Measurements from ENCODE around the gene SAMD4A.
"Not testable (repeated sequence)": the region's sequence is repeated elsewhere in the genome, so short reads cannot be mapped to it uniquely, and the experiment has no call there.

SAMD4A gene

DNA sequence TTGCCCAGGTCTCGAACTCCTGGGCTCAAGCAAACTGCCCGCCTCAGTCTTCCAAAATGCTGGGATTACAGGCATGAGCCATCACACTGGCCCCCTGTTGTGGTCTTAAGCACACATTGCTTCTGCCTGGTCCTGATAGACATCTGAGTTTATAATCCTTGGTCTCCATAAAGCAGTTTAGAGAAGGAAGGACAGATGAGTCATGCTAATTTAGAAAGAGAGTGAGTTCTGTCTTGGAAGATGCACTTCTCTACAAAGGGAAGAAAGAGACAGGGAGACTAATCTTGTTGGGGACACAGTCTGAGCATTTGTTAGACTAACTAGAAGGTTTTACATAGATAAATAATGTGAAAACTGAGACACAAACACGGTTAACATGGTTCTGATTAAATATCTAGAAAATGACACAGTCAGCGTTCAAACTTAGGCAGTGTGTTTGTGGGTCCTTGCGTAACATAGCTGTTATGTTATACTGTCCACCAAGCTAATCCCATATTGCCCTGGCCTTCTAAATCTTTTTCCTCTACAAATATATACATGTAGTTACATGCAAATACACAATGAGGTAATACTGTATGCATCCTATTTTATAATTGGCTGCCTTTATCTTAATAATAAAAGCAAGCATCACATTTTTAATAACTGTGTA is 31.0 kb downstream of the SAMD4A start:
- no peak for DNase-seq

DNA sequence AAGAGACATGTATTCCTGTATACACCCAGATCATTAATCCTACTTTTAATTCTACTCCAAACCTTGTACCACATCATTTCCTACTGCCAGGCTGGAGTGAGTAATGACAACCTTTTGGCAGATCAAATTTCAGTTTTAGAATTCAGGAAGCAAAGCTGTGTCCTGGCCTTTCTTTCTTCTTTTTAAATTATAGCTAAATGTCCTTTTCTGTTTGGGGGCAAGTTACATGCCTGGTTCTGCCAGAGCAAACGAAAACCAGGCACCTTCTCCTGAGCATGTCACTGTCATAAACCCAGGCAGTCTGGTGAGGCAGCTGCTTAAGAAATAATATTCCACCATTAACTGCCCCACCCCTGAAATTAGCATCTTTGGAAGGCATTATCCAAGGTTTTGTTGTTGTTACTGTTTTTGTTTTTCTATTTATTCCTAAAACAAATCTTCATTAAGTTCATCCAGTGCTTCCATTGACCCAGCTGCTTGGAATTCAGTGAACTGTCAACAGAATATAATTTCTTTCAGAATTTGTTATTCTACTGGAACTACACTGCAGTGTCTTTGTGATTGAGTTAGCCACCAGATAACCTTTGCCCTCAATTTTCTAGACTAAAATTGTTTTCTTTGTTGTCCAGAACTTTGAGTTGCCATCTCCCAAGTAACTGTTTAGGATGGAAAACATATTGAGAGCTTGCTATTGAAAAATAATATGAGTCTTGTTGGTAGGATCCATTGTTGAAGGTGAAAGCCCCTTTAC is 33.2 kb downstream of the SAMD4A start:
- DNase-seq = no peak

DNA sequence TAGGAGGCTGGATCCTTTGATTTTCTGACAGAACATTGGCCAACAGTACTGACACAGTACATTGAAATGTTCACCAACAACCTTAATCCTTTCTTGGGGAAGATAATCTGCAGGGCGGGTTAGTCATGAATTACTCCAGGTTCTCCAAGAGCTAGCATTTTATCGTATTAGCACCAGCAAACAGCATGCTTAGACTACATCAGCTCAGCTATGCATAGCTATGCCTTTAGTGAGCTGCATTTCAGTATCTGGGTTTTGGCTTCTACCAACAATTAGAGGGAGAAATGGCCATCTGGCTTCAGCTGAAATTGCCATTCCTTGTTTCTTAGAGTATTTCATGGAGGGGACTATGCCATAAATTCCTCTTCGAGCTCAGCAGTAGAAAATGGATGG is 33.8 kb downstream of the SAMD4A start:
- DNase-seq = peak; percentile 77

DNA sequence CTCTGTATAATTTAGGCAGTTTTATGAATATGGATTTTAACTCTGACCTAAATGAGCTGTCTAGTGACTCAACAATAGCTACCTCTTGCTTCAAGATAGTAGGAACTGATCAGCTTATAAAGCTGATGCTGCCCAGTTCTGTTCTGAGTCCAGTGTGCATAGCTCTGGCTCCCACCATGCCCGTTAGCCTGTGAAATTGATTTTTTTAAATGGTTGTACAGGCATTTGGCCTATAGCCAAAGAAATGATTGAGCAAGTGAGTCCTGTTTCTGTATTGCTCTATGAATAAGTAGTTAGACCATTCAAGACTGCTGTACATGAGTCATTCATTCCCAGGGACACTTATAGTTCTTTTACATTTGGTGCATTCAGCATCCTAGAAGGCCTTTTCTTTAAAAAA is 36.4 kb downstream of the SAMD4A start:
- DNase-seq = no peak

DNA sequence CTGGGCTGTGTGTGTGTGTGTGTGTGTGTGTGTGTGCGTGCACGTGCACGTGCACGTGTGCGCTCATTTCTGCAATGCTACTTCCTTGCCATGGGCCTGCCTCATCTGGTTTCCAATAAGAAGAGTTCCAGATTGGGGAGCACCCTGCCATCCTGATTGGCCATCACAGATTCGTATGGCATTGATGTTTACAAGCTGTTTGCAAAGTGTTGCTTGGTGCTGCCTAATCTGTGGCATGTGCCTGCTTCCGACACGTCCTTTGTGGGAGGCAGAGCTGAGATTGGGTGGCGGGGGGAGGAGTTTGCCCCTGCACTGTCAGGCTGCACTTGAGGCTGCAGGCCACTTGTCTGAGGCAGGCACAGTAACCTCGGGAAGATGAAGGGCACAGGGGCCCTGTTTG is 39.2 kb downstream of the SAMD4A start:
- no peak for DNase-seq

DNA sequence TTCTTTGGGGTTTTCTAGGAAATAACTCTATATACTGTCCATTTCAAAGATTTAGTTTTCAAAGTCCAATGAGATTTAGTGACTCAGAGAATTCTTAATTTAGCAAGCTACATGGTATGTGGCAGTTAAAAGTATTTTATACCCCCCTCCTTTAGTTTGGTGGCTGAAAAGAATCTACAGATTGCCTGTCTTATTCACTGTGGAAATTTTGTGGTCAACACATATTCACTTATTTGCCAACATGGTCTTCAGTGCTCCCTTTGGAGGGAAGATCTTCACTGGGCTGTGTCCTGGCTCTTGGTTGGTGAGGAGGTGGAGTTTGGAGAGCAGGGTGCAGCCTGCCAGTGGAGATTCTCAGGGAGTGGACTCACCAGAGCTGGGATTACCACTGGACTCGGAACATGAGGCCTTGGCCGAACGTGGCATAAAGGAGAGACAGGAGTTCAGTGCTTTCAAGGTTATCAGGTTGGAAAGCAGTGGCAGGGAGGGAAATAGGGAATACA is 39.8 kb downstream of the SAMD4A start:
- no peak for DNase-seq

DNA sequence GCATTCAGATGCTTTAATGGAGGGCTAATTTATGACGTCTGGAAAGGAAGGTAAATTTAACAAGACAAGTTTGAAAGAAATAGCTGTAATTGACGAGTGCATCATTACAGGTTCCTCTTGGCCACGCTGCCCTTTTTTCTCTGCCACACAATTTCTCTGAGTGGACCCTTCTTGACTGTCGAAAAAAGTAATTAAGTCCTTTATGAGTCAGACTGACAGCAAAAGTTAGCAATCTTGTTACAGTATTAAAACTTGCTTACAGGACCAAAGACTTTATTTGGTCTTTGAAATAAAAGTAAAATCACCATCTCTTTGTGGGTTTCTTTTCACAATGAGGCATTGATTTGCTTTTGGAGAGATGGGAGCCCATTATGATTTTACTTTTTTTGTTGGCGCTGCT is 42.6 kb downstream of the SAMD4A start:
- DNase-seq = no peak

DNA sequence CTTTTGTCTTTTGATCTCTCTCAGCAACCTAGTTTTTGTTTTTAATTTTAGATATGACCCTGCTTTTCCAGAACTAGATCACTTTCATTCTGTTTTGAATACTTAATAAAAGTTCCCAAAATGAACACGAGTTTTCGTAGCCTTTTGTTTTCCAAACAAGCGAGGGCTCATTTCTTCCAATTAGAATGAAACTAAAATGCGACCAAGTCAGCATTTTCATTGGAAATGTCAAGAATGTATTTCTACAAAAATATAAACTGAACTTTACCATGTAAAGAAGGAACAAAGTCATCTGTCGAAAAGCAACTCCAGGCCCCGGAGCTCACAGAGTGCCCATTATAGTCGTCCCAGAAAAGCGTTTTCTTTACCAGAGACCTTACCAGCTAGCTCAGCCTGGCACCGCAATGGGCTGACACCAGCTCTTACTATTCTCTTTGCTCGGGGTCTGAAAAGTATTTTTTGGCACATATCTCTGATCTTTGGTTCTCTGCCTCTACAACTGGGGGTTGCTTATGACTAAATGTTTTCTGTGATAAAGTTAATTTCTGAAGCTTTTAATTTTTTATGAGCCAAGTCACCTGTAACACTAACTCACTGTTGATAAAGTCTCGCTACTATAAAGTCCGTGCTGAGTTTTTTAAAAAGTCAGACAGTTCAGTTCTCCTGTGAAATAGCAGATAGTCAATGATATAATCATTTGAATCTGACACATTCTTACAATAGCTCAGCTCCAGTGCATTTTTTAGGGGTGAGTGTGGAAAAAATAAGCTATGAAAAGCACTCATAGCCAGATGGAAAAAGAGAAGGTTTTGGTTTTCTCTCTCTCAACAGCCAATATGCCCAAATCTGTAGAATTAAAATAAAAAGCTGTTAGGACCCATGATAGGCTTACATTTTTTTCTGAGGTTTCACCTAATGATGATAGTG is 43.4 kb downstream of the SAMD4A start:
- DNase-seq = no peak

DNA sequence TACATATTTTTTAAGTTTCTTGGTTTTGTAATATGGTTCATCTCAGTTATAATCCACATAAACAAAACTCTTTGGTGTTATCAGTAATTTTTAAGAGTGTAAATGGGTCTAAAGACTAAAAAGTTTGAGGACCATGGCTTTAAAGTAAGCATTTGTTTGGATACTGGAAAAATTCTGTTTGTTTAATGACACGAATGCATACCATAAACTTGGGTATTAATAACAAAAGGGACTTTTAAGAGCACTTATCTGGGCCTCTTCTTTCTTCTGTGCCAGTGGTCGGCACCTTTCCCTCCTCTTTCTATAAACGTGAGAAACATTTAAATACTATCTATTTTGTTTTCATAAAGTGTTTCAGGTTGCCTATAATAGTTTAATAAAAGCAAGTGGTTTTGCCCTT is 47.4 kb downstream of the SAMD4A start:
- no peak for DNase-seq

DNA sequence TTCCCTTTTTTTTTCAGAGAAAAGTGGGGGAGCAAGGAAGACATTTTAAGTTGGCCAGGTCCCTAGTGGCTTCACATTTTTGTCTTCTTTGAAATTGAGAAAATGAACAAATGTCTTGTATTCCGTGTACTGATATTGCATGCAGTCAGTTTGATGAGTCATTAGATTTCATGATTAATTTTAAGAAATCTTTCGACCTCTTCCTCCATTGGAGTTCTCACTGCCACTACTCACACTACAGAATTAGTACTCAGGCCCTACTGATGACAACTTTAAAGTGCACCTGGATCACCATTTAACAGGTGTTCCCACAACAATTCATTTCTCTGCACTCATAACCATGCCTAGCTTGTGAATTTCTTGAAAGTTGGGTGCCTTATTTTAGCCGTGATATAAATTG is 50.5 kb downstream of the SAMD4A start:
- DNase-seq = no peak

DNA sequence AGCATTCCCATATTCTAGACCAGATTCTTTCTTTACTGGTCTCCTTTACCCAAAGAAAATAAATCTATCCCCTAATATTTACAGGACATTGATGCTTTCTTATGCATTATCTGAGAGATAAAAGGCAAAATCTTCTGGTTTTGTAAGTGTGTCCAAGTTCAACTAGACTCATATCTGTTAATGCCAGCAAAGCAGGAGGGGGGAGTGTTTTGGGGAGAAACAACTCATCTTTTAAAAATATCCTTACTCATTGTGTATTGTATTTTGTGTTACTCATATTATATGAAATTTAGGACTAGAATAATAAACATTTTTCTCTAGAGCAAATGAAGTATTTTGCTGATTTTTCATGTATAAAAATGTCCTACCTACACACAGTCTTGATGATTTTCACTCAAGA is 54.8 kb downstream of the SAMD4A start:
- no peak for DNase-seq

DNA sequence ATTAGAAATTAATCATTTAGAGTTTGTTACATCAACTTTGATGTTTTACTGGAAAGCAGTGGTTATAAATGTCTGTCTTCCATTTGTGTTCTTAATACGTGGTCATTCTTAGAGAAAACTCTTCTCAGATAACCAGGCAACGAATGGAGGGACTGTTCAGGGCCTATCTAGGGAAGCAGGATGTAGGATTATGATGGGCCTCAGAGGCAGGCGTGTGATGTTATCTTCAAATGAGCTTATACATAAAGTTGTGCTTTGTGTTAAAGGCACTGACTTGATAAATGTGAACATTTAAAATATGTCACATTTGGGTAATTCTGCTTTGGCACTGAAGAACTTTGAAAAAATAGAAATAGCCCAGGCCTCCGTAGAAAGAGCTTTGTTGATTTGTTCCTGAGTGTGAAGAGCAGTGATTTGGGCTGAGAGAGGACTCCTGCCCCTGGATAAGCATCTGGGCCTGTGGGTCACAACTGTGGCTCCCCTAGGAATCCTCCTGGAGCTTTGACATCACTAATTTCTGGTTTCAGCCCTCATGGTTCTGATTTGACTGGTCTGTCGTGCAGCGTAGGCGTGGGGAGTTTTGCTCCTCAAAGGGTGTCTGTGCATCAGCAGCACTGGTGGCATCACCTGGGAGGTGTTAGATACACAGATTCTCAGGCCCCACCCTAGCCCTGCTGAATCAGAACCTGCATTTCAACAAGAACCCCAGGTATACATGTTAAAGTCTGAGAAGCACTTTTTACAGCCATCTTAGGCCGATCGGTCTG is 55.4 kb downstream of the SAMD4A start:
- DNase-seq = no peak

DNA sequence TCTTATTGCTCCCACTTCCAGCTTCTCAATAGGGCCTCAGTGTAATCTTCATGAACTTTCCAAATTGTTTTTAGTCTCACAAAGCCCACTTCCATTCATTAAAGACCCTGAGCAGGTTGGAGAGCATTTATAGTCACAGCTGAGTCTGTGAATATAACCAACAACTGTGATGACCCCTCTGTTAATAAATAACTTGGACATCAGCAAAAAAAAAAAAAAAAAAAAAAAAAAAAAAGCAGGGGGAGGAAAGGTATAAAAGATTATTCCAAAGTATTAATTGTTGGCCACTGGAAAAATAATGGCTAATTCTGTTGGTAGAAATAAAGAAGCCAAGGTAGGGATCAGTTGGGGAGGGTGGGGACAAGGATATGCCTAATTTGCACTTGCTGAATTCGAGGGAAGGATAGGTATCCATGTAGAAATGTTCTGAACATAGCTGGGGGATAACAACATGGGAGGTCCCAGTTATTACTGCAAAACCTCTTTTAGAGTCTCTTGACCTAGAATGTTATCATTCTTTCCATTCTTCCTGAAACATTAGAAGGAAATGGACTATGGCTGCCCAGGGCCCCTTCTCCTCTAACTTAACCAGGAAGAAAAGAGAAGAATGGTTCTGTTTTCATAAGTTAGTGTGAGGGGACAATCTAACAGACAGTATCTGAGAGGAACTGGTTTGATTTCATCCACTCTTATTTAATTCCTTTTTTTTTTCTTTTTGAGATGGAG is 56.5 kb downstream of the SAMD4A start:
- DNase-seq = no peak

DNA sequence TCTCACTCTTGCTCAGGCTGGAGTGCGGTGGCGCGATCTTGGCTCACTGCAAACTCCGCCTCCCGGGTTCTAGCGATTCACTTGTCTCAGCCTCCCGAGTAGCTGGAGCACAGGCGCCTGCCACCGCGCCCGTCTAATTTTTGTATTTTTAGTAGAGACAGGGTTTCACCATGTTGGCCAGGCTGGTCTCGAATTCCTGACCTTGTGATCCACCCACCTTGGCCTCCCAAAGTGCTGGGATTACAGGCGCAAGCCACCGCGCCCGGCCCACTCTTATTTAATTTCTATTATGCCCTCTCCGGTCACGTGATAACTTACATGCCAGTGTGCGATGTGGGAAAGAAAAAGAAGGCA is 57.1 kb downstream of the SAMD4A start:
- not testable (repeated sequence) for DNase-seq

DNA sequence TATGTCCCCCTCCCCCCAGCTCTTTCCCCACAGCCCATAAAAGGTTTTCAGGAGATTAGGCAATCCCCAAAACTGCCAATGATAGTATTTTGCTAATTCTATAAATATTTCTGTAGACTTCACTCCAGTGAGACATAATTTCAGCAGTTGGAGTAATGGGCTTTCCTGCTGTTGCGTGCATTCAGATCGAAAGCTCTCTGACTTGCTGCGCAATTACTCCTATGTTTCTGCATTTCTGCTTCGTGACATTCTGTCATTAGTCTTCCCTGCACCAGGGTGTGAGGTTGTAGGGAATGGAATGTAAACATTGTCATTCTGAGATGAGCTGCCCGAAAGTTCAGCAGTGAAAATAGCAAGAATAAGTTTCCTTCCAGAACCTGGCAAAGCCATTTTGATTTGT is 58.2 kb downstream of the SAMD4A start:
- no peak for DNase-seq

DNA sequence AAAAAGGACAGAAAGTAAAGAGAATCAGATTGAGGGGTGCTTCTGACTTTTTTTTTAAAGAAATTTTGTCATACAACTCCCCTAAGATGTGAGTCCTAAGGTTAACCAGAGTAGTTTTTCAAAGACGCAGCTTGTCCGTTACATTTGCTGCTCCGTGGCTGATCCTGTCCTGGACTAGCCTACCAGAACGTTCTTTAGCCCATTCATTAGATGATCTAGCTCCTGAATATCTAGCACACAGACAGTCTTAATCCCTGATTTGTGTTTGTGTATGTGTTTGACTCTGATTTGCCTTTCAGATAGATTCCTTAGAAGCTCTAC is 60.3 kb downstream of the SAMD4A start:
- DNase-seq = no peak

DNA sequence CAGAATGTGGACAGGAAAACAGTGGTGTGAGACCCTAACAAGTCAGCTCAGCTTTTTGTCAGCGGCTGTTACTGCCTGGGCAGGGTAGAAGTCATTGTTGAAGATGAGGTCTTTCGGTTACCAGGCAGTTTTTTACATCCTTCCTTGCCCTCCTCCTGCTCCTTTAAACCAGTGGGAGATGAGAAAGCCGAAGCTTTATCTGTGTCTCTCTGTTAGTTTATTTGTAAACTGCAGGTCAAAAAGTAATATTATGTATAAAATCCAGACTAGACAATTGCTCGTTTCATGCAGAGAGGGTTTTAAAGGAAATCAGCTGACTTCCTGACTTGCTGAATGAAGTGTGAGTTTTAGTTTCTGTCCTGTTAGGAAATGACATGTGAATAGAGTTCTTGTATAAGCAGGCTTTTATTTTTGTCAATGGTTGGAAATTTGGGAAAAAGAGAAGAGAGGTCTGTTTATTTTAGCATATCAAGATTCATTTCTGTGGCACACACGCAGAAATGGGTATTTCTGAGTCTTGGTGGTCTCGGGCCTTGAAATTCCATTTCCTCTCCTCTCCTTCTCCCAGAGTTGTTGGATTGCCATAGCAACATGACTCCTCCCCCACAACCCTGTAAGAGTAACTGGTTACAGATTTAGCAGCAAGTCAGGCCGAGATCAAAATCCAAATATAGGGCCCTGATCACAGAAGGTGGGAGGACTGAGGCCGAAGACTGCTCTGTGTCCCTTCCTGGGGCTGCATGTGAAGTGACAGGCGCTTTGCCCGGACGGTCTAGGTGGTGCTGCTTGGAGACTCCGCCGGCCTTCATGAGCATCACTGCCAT is 60.8 kb downstream of the SAMD4A start:
- peak; percentile 39 for DNase-seq

DNA sequence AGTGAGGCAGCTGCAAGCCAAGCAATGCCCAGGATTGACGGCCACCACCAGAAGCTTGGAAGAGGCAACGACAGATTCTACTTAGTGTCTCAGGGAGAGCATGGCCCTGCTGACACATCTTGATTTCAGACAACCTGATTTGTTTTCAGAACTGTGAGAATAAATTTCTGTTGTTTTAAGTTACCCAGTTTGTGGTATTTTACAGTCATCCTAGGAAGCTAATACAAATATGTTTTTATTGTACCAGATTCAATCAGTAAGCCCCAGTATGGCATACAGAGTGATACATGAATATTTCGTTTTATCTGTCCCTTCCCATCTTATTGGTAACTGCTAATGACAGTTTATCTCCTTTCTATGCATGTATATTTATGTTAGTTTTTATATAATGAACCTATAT is 62.3 kb downstream of the SAMD4A start:
- no peak for DNase-seq

DNA sequence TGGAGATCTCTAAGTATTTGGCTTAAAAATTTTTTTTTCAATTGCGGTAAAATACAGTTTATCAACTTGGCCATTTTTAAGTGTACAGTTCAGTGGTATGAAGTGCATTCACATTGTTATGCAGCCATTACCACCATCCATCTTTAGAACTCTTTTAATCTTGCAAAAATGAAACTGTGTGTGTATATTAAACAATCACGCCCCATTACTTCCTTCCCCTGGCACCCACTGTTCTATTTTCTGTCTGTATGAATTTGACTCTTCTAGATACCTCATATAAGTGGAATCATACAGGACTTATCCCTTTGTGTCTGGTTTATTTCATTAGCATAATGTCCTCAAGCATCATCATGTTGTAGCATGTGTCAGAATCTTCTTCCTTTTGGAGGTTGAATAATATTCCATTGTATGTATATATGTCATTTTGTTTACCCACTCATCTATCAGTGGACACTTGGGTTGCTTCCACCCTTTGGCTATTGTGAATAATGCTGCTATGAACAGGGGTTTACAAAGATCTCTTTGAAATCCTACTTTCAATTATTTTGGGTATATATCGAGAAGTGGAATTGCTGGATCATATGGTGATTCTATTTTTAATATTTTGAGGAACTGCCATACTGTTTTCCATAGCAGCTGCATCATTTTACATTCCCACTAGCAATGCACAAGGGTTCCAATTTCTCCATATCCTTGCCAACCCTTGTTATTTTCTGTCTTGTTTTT is 62.9 kb downstream of the SAMD4A start:
- no peak for DNase-seq

DNA sequence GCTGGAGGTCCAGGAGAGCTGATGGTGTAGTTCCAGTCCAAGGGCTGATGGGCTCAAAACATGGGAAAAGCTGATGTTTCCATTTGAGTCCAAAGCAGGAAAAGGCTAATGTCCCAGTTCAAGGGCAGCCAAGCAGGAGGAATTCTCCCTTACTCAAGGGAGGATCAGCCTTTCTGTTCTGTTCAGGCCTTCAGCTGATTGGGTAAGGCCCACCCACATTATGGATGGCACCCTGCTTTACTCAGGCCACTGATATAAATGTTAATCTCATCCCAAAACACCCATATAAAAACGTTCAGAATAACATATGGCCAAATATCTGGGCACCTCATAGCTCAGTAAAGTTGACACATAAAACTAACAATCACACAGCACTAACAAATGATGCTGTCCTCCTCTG is 64.1 kb downstream of the SAMD4A start:
- no peak for DNase-seq

DNA sequence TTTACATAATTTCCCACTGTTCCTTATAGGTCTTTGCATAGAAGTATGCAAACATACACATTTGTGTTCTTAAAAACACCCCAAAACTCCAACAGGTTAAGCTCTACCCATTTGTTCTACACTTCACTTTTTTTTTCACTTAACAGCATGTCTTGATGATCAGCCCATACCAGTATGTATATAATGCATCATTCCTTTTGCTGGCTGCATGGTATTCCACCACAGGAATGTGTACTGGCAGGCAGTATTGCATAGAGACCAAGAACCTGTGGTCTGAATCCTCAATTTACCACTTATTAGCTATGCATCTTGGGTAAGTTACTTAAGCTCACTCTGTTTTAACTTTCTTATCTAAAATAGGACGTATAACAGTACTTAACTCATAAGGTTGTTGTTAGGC is 65.5 kb downstream of the SAMD4A start:
- DNase-seq = no peak

Data from amniotic stem cell (primary cell).